Measurements from ENCODE around the gene TSPAN1. TPM values are rescaled to one million over a fixed set of nuclear protein-coding genes. Genes with fewer than 3 reads are reported as not detected.
A peak's percentile ranks its signal among the peaks of the same experiment; 100 is the strongest.

Gene TSPAN1
- polyA plus RNA-seq, 1 donor: 50.1 TPM

DNA sequence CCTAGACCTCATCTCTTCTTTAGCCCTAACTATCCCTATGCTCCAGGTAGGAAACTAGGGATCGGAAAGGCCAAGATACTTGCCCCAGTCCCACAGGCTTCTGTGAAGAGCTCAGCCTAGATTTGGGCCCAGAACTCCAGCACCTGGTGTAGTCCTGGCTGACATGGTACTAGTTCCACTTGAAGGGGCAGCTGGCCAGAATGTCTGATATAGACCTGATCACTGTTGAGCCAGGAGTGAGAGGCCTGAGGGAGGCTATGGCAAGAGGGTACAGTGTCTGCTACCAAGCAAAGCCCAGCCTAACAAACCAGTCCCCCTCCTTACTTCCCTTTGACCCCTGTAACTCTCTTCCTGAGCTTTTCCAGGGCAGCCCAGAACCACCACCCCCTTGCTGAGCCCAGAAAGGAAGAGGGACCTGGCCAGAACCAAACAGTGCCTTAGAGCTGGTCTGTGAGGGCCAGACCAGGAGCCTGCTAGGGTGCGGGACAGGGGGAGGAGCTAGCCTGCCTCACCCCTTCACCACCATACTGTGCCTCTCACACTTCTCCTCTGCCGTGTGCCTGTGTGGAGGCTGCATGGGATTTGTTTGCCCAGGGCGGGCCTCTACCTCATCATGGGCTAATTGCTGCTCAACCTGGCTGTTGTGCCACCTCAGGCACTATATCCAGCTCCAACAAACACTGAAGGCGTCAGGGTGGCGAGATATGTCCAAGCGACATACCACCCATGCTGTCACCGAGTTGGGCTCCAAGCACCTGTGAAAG, 12.4 kb downstream of the TSPAN1 start:
- DNase-seq: no peak

GRCh38 chr1:46188295-46189030, 13.6 kb downstream of the TSPAN1 start:
- no peak for DNase-seq

DNA sequence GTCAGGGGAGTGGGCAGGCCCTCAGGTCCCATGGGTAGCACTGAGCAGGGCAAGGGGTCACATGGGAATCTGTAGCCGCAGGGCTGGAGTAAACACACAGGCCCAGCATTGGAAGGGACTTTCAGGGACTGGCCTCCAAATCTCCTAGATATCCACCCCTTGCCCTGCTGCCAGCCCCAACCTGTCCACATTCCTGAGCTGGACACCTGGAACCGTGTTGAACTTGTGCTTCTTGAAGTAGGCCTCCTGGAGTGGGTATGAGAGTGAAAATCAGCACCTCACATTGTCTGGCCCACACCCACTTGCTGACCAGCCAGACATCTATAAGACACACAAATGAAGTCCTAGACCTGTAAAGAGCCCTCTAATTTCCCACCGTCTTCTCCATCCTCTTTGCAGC, 15.7 kb downstream of the TSPAN1 start:
- no peak for DNase-seq

GRCh38 chr1:46191033-46191701, 16.3 kb downstream of the TSPAN1 start:
- DNase-seq: no peak

GRCh38 chr1:46192171-46192570, 17.3 kb downstream of the TSPAN1 start:
- no peak for DNase-seq

DNA sequence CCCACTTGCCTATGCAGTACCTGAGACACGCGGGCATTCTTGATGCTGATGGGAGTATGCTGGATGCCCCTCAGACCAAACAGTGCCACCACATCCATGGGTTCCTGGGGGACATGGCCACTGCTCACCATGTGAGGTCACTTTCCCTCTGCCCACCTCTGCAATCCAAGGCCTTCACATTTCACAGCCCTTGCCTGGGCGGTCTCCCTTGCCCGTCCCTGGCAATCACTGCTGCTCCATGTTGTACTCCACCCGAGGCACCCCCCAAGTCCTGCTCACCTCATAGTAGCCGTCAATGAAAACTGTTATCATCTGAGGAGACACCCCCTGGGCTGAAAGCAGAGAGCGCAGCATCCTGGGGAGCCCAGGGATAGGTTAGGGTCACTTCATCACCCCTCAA, 18.4 kb downstream of the TSPAN1 start:
- no peak for DNase-seq

GRCh38 chr1:46193984-46194570, 19.2 kb downstream of the TSPAN1 start:
- no peak for DNase-seq

- no peak for DNase-seq
Measured at GRCh38 chr1:46194641-46195193, 19.8 kb downstream of the TSPAN1 start.

- DNase-seq: no peak
Measured at GRCh38 chr1:46196609-46197008, 21.7 kb downstream of the TSPAN1 start.

GRCh38 chr1:46197560-46197963, 22.7 kb downstream of the TSPAN1 start:
- no peak for DNase-seq

- DNase-seq: peak; percentile 63
Measured at GRCh38 chr1:46197964-46198811, 23.3 kb downstream of the TSPAN1 start, which contains the start of gene POMGNT1. POMGNT1 (minus strand) TSS chr1:46198434; CDS start chr1:46197821, 613 bp downstream.

GRCh38 chr1:46199233-46199749, 24.4 kb downstream of the TSPAN1 start:
- DNase-seq: no peak

- no peak for DNase-seq
Measured at GRCh38 chr1:46203738-46204405, 29.0 kb downstream of the TSPAN1 start.

GRCh38 chr1:46204406-46204742, 29.5 kb downstream of the TSPAN1 start:
- DNase-seq: no peak

DNA sequence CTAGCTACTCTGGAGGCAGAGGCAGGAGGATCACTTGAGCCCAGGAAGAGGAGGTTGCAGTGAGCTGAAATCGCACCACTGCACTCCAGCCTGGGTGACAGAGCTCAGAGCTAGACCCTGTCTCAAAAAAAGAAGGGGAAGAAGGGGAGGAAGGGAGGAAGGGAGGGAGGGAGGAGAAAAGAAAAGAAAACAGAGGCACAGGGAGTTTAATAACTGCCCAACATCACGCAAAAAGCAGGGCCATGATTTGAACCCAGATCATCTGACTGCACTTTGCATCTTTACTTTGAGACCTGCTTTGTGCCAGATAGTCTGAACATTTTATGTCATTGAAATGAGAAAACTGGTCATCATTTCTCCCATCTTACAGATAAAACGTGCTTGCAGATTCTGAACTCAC, 30.3 kb downstream of the TSPAN1 start:
- DNase-seq: no peak

GRCh38 chr1:46205791-46206190, 30.9 kb downstream of the TSPAN1 start:
- no peak for DNase-seq

DNA sequence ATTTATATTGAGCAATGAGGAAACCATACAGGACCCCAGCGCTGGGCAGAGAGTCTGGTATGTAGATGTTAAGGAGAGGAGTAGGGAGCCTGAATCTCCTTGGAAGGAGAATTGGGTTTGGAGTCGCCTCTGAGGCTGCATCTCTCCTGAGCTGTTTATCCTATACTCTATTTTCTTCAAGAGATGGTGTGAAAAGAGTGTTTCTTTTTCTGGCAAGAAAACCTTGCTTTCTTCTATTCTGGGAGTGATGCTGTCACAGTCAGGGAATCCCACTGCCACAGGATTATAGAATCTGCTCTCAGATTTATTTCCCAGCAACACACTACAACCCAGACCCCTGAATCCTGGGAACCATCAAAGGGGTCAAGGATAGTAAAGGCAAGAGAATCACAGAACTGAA, 31.5 kb downstream of the TSPAN1 start:
- DNase-seq: no peak

GRCh38 chr1:46210561-46210960, 35.7 kb downstream of the TSPAN1 start:
- no peak for DNase-seq

GRCh38 chr1:46211051-46211450, 36.2 kb downstream of the TSPAN1 start:
- DNase-seq: no peak

- no peak for DNase-seq
Measured at GRCh38 chr1:46215504-46215903, 40.6 kb downstream of the TSPAN1 start.

DNA sequence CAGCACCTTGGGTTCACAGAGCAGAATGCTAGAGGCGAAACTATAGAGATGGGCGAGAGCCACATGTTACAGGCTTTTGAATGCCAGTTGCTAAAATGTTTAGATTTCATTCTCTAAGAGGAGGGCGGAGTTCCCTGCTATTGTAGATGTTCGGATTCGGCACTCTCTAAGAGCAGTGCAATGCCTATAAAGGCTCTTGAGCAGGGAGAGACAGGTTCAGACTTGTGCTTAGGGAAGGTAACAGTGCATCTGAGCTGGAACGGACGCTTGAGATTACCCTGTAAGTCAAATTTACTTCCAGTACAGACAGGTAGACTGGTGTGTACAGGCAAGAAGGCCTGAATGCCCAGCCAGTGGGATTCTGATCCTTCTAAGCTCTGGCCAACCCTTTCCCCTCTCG, 43.6 kb downstream of the TSPAN1 start:
- DNase-seq: no peak

All from left kidney (tissue), 2 donors.